ENCODE data around the gene PPP1R14C.

PPP1R14C gene

DNA sequence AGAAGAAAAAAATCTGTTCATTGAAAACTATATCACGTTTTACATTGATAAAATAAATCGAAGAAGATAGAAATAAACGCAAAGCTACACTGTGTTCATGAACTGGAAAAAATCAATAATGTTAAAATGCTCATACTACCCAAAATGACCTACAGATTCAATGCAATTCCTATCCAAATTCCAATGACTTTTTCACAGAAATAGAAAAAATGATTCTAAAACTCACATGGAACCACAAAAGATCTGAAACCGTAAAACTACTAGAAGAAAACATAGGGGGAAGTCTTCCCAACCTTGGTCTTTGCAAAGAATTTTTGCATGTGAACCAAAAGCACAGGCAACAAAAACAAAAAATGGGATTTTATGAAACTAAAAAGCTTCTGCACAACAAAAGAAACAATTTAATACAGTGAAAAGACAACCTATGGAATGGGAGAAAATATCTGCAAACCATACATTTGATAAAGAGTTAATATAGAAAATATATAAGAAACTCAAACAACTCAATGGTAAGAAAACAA, 40.0 kb upstream of the PPP1R14C start:
- no peak for TF ChIP-seq CTCF (IDR thresholded peaks at IDR 0.05; ENCODE audit: control insufficient read depth, insufficient read depth, low read depth, low read length, missing control alignments)
- H3K4me3 ChIP-seq (ENCODE audit: control insufficient read depth, low read depth, low read length) = no peak overlapping the region
- no peak for DNase-seq (ENCODE audit: low read depth)

GRCh38 chr6:150112233-150112632, 30.6 kb upstream of the PPP1R14C start:
- TF ChIP-seq CTCF (IDR thresholded peaks at IDR 0.05; ENCODE audit: control insufficient read depth, insufficient read depth, low read depth, low read length, missing control alignments) = no peak

DNA sequence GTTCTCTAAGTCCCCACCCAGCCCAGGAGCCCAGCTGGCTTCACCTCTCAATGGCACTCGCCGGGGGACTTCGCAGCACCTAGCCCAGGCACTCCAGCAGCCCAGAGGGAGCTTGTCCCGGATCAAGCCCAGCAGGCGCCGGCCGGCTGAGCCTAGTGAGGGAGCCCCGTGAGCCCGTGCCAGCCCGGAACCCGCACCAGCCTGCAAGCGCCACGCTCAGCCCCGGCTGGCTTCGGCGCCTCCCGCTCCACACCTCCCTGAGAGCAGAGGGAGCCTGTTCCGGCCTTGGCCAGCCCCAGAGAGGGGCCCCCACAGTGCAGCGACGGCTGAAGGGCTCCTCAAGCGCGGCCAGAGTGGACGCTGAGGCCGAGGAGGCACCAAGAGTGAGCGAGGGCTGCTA, 27.1 kb upstream of the PPP1R14C start:
- no peak for DNase-seq (ENCODE audit: low read depth)
- H3K4me3 ChIP-seq (ENCODE audit: control insufficient read depth, low read depth, low read length) = no peak overlapping the region
- no peak for TF ChIP-seq CTCF (IDR thresholded peaks at IDR 0.05; ENCODE audit: control insufficient read depth, insufficient read depth, low read depth, low read length, missing control alignments)

More at GRCh38 chr6:150112233-150112632, 30.6 kb upstream of the PPP1R14C start:
- H3K4me3 ChIP-seq (ENCODE audit: control insufficient read depth, low read depth, low read length) = no peak overlapping the region
- no peak for DNase-seq (ENCODE audit: low read depth)

DNA sequence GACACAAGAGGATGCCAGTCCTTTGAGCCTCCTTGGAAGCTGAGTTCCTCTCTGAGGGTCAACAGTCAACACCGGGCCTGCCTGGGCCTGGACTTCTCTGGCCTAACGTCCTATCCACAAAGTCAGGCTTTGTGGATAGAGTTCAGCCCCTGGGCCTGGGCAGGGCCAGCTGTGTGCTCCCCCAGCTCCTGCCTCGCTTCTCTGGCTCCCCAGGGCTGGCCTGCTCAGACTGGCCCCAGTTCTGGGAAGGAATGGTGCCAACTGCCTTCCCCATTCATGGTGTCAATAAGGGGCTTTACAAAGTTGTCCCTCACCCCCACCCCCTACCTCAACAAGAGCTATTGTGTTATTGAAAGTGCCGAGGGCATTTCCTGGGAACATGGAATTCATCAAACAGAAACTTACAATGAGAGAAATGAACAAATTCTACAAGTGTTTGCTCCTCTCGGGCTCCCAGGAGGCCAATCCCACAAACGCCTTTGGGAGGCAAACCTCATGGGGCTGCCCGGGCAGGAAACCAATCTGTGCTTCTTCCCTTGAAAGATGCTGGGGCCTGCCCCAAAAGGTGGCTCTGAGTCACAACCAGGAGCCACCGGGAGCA, 26.5 kb upstream of the PPP1R14C start:
- TF ChIP-seq CTCF (IDR thresholded peaks at IDR 0.05; ENCODE audit: control insufficient read depth, insufficient read depth, low read depth, low read length, missing control alignments) = no peak

DNA sequence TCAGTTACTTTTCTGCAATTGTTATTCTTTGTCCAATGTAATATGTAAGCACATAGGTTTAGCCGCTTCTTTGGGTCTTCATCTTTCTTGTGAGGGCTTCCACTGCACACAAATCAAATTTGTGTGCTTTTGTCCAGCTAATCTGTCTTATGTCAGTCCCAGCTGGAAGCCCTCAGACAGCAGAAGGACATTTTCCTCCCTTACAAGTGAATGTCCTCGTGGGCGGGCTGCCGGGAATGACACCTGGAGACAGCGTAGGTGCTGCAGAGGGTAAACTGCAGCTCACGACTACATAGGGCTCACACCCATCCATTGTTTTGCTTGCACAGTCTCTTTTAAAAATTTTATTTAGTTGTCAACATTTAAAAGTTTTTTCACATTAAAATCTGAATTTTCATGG, 24.6 kb upstream of the PPP1R14C start:
- no peak overlapping the region for H3K4me3 ChIP-seq (ENCODE audit: control insufficient read depth, low read depth, low read length)
- DNase-seq (ENCODE audit: low read depth) = no peak
- no peak for TF ChIP-seq CTCF (IDR thresholded peaks at IDR 0.05; ENCODE audit: control insufficient read depth, insufficient read depth, low read depth, low read length, missing control alignments)

More for the DNA sequence above, 26.5 kb upstream of the PPP1R14C start:
- DNase-seq (ENCODE audit: low read depth) = no peak
- no peak overlapping the region for H3K4me3 ChIP-seq (ENCODE audit: control insufficient read depth, low read depth, low read length)

DNA sequence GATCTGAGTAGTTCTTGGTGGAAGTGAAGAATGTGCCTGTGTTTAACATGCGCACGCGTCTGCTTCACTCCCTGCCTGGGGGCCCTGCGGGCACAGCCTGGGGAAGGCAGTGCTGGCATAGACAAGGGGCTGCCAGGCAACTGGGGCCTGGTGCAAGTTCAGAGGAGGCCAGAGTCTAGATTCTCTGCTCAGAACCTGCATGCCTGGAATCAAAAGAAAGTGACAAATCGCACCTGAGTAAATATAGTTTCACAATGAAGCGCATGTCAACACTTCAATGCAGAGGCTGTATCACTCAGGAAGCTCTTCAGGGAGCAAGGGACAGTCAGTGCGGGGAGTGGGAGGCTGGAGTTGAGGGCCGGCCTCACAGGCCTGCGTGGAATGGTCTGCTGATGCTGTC, 24.2 kb upstream of the PPP1R14C start:
- no peak overlapping the region for H3K4me3 ChIP-seq (ENCODE audit: control insufficient read depth, low read depth, low read length)
- TF ChIP-seq CTCF (IDR thresholded peaks at IDR 0.05; ENCODE audit: control insufficient read depth, insufficient read depth, low read depth, low read length, missing control alignments) = no peak
- DNase-seq (ENCODE audit: low read depth) = no peak
